Measurements from ENCODE around the gene CETP.

CETP gene

DNA sequence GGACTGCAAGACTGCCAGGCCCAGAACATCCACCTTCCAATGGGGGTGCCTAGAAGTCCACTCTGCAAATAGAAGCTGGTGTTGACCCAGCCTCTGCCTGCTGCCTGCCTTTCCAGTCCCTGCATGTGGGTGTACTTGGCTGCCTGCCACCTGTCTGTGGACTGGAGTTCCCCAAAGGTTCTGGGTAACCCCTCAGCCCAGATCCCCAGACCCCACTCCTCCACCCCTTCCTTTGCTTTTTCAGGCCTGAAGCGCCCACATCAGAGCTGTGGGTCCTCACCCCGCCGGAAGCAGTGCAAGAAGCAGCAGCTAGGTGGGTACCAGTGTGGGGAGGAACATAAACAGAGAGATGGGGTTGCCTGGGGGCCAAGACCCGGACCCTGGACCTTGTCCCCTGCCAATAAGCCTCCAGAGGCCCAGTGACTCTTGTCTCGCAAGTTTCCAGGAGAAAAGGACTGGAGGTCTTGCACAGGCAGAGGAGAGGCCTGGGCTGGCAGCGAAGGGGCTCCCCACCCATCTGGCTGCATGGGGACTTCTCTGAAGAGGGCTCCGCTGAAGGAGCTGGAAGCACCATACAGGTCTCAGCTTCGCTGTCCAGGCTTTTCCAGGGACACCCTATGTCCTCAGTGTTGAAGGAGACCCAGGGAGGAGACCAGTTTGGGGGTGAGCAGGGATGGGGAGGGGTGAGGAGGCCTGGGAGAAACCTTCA is 61.9 kb downstream of the CETP start:
- DNase-seq: no peak

DNA sequence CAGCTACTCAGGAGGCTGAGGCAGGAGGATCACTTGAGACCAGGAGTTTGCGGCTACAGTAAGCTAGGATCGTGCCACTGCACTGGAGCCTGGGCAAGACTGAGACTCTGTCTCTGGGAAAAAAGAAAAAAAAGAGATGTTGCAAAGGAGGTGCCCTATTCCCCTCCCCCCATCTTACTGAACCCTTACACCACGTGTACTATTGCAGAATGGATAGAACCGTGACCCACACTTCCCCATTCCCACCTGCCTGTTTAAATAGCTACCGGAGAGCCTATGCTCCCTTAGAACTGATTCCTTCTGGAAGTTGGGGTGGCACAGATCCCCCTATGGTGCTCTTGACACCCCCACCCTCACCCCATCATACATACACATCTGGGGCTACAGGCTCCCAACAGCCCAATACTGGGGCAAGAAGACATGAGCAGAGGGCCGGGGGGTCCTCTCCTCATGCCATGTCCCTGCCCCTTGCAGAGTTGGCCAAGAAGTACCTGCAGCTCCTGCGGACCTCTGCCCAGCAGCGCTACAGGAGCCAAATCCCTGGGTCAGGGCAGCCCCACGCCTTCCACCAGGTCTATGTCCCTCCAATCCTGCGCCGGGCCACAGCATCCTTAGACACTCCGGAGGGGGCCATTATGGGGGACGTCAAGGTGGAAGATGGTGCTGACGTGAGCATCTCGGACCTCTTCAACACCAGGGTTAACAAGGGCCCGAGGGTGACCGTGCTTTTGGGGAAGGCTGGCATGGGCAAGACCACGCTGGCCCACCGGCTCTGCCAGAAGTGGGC is 63.3 kb downstream of the CETP start:
- DNase-seq: no peak

DNA sequence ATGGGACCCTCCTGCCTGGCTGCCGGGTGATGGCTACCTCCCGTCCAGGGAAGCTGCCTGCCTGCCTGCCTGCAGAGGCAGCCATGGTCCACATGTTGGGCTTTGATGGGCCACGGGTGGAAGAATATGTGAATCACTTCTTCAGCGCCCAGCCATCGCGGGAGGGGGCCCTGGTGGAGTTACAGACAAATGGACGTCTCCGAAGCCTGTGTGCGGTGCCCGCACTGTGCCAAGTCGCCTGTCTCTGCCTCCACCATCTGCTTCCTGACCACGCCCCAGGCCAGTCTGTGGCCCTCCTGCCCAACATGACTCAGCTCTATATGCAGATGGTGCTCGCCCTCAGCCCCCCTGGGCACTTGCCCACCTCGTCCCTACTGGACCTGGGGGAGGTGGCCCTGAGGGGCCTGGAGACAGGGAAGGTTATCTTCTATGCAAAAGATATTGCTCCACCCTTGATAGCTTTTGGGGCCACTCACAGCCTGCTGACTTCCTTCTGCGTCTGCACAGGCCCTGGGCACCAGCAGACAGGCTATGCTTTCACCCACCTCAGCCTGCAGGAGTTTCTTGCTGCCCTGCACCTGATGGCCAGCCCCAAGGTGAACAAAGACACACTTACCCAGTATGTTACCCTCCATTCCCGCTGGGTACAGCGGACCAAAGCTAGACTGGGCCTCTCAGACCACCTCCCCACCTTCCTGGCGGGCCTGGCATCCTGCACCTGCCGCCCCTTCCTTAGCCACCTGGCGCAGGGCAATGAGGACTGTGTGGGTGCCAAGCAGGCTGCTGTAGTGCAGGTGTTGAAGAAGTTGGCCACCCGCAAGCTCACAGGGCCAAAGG is 64.4 kb downstream of the CETP start:
- no peak for DNase-seq

- DNase-seq: no peak
These were observed 65.0 kb downstream of the CETP start for GRCh38 chr16:57026778-57027062.

GRCh38 chr16:57027067-57027466 is 65.3 kb downstream of the CETP start:
- DNase-seq: no peak

GRCh38 chr16:57028086-57028485 is 66.3 kb downstream of the CETP start:
- no peak for DNase-seq

DNA sequence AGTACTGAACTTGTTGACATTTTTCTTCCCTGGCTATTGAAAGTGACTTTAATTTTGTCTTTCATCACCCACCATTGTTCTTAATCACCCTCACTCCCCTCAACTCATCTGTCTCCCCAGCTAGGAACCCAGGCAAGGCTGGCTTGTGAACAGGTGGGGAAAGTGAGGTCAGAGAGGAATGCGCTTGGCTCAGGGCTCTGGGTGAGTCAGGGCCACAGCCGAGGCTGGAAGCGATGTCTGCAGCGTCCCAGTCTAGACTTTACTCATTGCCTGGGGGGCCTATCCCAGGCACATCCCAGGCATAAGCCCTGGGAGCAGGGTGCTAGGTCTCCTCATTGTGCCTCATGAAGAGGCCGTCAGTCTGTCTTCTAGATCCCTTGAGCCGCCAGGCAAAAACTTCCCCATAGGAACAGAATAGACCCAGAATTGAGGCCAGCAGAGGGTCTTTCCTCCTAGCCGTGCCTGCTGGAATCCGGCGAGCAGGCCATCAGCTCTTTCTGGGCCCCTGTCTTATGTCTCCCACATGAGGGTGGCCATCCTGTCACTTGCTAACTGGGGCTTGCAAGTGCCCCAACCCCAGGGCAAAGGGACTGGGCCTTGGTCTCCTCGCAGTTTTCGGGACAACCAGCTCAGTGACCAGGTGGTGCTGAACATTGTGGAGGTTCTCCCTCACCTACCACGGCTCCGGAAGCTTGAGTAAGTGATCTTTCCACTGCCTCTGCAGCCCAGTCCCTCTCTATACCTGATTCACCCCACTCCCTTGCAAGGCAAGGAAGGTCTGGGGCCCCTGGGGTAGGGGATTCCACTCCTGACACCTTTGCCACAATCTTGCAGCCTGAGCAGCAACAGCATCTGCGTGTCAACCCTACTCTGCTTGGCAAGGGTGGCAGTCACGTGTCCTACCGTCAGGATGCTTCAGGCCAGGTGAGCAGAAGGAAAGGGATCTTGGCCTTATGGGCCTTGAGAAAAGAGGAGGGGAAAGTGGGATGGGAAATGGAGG is 67.7 kb downstream of the CETP start:
- DNase-seq: no peak

GRCh38 chr16:57030346-57030902 is 68.7 kb downstream of the CETP start:
- no peak for DNase-seq

DNA sequence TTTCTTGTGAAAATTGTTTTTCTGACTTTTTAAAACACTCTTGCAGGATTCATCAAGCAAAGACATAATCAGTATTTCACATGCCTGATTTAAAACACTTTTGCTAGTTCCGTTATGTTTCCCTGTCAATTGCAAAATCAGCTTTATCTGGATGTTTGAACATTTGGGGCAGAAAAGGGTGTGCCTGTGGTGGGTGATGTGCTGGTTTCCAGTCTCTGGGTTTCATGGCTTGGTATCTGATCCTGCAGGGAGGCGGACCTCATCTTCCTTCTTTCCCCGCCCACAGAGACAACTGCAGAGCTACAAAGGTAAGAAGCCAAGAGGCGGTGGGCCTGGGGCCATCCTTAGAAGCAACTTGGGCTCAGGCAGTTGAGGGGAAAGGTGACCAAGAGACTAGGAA is 69.4 kb downstream of the CETP start:
- no peak for DNase-seq

DNA sequence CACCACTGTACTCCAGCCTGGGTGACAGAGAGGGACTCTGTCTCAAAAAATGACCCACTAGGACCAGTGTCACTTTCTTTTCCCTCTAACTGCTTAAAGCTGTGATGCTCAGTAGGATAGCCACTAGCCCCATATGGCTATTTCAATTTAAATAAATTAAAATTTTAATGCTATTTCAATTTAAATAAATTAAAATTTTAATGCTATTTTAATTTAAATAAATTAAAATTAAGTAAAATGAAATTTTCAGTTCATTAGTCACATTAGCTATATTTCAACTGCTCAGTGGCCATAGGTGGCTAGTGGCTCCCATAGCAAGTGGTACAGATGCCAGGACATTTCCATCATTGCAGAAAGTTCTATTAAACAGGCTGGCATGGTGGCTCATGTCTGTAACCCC is 70.6 kb downstream of the CETP start:
- no peak for DNase-seq

GRCh38 chr16:57032931-57033330 is 71.2 kb downstream of the CETP start:
- DNase-seq: no peak
